Daoy (cell line): ENCODE data around the gene ADGRF3. TPM values are rescaled to one million over a fixed set of nuclear protein-coding genes. Genes with fewer than 3 reads are reported as not detected.
"Not testable (repeated sequence)": the region's sequence is repeated elsewhere in the genome, so short reads cannot be mapped to it uniquely, and the experiment has no call there.

Source experiments
- DNase-seq: peaks from one replicate; pipeline ENCODE4 v3.0.0-alpha.2; 2015; ENCODE audit warnings: low read depth
- total RNA-seq: library from RNA; depleted of rRNA; stranded (reverse); fragments of >200 nt; shearing (Covaris generic); gene quantifications from 2 replicates; pipeline ENCODE4 v1.2.3, GENCODE V29; 2014

ADGRF3 gene
- total RNA-seq, 1 experiment from 2014 or later: not detected

- DNase-seq: no peak
Observed at GRCh38 chr2:26351375-26352090, 4.9 kb upstream of the ADGRF3 start.

GRCh38 chr2:26349690-26350089 lies 3.1 kb upstream of the ADGRF3 start:
- no peak for DNase-seq

- DNase-seq: no peak
Observed at GRCh38 chr2:26347286-26347865, 787 bp upstream of the ADGRF3 start.

- peak; percentile 100 for DNase-seq
Observed at GRCh38 chr2:26345545-26346453, 790 bp downstream of the ADGRF3 start, which contains the start of gene SELENOI. TSS of gene SELENOI (plus strand) at chr2:26346143. CDS start at chr2:26346233, 90 bp downstream.

- DNase-seq: no peak
Observed at GRCh38 chr2:26345283-26345544, 1.4 kb downstream of the ADGRF3 start.

- DNase-seq: peak; percentile 69
Observed at GRCh38 chr2:26344581-26345282, 1.9 kb downstream of the ADGRF3 start.

- DNase-seq: no peak
Observed at GRCh38 chr2:26340831-26341230, 5.8 kb downstream of the ADGRF3 start.

- no peak for DNase-seq
Observed at GRCh38 chr2:26337298-26337697, 9.3 kb downstream of the ADGRF3 start.

GRCh38 chr2:26336719-26337118 lies 9.9 kb downstream of the ADGRF3 start:
- DNase-seq: no peak

- no peak for DNase-seq
Observed at GRCh38 chr2:26335231-26335630, 11.4 kb downstream of the ADGRF3 start.

GRCh38 chr2:26333293-26333692 lies 13.3 kb downstream of the ADGRF3 start:
- no peak for DNase-seq

GRCh38 chr2:26331321-26331720 lies 15.3 kb downstream of the ADGRF3 start:
- not testable (repeated sequence) for DNase-seq

- no peak for DNase-seq
Observed at GRCh38 chr2:26330604-26331003, 16.0 kb downstream of the ADGRF3 start.

GRCh38 chr2:26330114-26330549 lies 16.5 kb downstream of the ADGRF3 start:
- DNase-seq: peak; percentile 83

- DNase-seq: not testable (repeated sequence)
Observed at GRCh38 chr2:26329083-26329482, 17.5 kb downstream of the ADGRF3 start.

- no peak for DNase-seq
Observed at GRCh38 chr2:26327291-26328272, 19.0 kb downstream of the ADGRF3 start.

GRCh38 chr2:26326514-26326913 lies 20.1 kb downstream of the ADGRF3 start:
- no peak for DNase-seq

GRCh38 chr2:26325851-26326250 lies 20.7 kb downstream of the ADGRF3 start:
- DNase-seq: peak; percentile 35

- DNase-seq: no peak
Observed at GRCh38 chr2:26324903-26325302, 21.7 kb downstream of the ADGRF3 start.

- not testable (repeated sequence) for DNase-seq
Observed at GRCh38 chr2:26324479-26324878, 22.1 kb downstream of the ADGRF3 start.

- no peak for DNase-seq
Observed at GRCh38 chr2:26318950-26319349, 27.6 kb downstream of the ADGRF3 start.
